Stimulated activated CD8-positive, alpha-beta memory T cell treated with anti-CD3 and anti-CD28 coated beads, Interleukin-15, amount 100 ng/mL, for 48 hours (primary cell): ENCODE data around the gene MRPL24.
"Not testable (repeated sequence)": the region's sequence is repeated elsewhere in the genome, so short reads cannot be mapped to it uniquely, and the experiment has no call there.

Experiments used
- DNase-seq, 2 donors: peaks; one replicate each; pipeline ENCODE4 v3.0.0-alpha.2; 2020; ENCODE audit warnings: low read depth in 2 of 2

Gene MRPL24

GRCh38 chr1:156760092-156760795 is 19.4 kb upstream of the MRPL24 start:
- no peak for DNase-seq

GRCh38 chr1:156757572-156758253 is 16.8 kb upstream of the MRPL24 start:
- not testable (repeated sequence) for DNase-seq

DNA sequence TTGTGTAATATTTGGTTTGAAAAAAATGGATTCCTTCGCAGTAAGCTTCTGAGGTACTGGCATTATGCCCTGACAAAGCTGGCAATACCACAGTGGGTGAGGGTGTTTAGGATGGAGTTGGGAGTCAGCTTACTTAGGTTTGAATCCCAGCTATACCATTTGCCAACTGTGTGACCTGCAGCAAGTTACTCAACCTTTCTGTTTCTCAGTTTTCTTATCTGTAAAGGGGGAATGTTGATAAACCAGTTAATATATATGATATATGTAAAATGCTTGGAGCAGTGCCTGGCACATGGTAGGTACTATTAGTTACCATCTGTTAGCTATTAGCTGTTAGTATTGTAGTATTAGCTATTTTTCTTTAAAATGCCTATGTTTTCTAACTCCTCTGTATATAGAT is 15.5 kb upstream of the MRPL24 start:
- DNase-seq: no peak

GRCh38 chr1:156755527-156755950 is 14.7 kb upstream of the MRPL24 start:
- DNase-seq: no peak

- no peak for DNase-seq
Measured at GRCh38 chr1:156754219-156754618, 13.3 kb upstream of the MRPL24 start.

DNA sequence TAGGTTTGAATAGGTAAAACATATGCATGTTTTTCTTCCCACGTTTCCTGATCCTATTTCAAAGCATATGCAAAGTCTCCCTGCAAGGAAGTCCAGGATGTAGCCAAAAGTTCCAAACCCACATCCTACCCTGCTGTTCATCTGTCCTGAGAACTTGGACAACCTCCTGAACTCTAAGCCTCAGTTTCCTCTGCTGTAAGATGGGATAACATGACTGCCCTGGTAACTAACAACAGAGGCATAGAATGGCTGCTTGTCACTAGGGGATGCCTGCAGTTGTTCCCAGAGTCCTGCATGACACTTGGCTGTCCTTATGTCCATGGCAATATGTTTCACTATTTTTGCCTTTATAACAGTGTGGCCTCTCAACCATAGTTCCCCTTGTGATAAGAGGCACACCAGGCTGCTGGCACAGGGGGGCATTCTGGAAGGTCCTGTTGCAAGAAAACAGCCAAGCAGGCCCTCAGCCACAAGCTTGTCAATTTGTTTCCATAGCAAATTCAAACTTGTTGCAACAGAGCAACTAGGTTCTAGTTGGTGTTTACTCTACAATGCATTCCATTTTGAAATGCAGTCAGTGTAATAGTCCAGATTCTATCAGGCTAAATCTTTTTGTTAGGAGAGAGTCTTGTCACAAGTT is 12.1 kb upstream of the MRPL24 start:
- DNase-seq: no peak

GRCh38 chr1:156751757-156752481 is 11.0 kb upstream of the MRPL24 start:
- DNase-seq: peak; percentile 94 to 98

GRCh38 chr1:156751451-156751756 is 10.5 kb upstream of the MRPL24 start, which contains the start of gene HDGF:
Gene HDGF (minus strand): TSS chr1:156751675. CDS start chr1:156751429, 246 bp downstream.
- no peak for DNase-seq

DNA sequence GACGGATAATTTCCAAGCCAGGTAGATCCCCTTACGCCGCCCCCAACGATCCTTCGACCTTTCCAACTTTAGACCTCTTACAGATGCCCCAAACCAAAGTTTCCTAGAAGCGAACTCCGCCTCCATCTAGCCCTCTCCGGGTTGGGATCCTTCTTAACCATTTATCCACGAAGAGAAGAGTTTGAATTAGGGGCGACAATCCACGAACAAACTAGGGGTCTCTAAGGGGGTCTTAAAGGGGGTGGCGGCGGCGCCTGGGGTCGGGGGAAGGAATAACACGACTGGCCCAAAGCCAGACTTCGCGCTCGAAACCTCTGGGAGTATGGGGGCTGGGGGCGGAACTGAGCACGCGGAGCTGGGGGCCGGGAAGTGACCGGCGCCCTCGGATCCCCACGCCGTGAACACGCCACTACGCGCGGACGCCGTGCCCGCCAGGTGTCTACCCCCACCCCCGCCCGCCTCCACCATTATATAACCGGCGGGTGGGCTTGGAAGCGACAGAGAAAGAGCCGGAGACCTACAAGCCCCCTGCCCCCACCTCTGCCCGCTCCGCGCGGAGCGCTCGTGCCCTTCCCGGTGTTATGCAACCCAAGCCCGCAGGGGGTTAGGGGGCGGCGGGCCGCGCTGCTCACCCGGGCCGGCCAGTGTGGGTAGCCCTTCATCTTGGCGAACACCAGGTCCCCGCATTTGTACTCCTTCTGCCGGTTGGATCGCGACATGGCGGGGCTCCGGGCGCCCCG is 10.0 kb upstream of the MRPL24 start:
- no peak for DNase-seq

GRCh38 chr1:156750191-156750672 is 9.3 kb upstream of the MRPL24 start:
- DNase-seq: peak in 1 of 2 donors; percentile 40

DNA sequence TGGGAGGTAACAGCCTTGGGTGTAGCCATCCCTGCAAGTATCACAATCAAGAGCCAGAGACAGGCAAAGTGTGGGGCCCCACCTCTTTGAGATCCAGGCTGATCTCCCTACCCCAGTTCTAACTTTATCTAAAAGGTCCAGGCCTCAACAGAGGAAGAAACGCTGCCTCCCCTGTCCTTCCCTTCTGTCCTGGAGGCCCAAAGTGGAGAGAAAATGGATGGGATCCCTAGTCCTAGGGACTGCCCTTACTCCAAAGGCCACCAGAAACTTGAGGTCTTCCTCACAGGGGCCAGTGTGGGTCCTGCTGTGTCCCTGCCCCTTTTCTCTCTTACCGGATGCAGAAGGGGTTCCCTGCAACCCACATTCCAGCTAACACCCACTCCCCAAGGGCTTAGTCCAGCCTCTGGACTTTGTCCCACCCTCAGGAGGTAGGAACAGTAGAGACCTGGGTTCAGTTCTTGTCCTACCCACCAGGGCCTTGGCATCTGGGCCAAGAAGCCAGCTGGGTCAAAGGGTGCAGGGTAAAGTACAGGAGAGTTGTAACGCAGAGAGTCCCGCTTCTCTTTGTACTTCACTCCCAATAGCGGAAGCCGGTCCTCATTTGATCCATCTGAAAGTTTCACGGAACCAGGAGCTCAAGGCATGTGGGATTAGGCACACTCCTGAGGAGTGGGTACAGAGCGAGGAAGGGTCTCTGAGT is 8.7 kb upstream of the MRPL24 start:
- DNase-seq: no peak

DNA sequence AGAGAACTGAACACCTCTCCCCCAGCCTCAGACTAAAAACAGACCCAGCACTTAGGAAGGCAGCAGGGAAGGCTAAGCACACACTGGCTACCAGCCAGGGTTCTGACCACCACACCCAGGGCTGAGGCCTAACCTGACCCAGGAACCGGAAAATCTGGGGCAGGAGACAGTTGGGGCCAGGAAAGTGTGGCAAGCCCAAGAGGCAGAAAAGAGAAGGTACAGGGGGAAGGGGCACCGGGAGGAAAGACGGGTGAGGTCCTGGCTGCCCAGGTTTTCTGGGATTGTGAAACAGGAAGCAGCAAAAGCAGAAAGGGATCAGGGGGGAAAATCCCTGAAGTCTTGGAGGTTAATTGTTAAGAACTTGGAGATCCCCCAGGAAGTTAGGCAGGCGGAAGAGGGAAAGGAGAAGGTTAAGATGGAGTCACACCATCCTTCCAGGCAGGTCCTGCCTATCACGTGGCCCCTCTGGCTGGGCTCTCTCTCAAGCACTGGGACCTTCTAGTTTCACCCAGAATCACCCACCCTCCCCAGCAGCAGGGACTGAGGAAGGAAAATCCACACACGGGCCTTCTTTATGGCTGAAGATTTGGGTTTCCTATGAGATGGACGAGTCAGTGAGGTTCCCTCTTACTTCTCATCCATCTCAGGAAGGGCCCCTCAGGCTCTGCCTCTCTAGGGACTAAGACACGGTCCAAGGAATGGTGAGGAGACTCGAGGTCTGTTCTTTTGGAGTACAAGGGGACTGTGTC is 8.0 kb upstream of the MRPL24 start:
- no peak for DNase-seq

DNA sequence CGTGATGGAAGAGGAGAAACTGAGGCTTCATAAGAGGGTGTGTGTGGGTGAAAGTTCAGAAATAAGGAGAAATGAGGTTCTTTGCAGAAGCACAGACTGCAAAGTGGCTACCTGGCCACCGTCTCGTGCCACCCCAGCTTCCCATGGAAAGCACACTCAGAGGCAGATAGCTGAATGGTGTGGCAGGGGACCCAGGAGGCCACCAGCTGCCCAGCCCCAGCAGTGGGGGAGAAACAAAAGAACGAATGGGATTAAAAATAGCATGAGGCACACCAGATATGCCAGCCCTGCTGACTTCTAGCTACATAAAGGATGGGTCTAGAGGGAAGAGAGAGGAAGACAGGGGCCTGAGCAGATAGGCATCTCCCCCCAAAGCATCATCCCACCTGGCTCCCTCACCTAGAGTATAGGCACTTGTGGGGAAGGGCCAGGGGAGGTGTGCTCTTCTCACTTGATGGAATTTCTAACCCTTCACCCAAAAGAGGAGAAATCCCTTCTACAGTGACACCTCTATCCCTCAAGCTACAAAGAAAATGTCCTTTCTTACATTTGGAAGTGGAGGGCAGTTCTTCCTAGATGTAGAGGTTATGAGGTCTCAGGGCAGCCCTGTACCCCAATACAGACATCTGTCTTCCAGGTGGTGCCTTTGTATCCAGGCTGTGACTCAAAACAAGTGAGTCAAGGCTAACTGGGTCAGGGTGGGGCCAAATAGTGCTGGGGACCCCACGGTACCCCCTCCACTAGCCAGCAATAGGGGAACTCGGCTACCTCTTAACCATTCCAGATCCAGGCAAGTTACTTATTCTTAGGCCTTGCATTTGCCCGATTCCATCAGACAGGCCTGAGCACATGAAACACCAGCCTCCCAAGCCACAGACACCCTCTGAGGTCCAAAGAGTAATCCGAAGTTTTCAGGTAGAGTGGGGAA is 7.1 kb upstream of the MRPL24 start:
- no peak for DNase-seq

GRCh38 chr1:156746728-156747631 is 6.1 kb upstream of the MRPL24 start:
- DNase-seq: peak in 1 of 2 donors; percentile 50

GRCh38 chr1:156746406-156746727 is 5.5 kb upstream of the MRPL24 start:
- DNase-seq: no peak

DNA sequence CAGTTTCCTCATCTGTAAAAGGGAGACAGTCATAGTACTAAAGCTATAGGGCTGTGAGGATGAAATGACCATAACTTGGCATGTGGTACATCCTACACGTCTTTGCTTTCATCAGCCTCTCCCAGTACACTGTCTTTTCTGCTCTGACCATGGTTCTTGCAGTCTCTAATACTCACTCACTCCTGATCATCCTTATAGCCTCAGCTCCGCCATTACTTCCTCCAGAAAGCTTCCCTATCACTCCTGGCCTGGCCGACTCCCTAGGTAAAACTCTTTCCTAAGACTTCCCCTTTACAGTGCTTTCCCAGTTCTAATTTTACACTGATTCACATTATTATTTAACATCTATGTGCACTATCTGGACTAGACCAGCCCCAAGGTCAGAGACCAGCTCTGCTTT is 5.0 kb upstream of the MRPL24 start:
- no peak for DNase-seq

DNA sequence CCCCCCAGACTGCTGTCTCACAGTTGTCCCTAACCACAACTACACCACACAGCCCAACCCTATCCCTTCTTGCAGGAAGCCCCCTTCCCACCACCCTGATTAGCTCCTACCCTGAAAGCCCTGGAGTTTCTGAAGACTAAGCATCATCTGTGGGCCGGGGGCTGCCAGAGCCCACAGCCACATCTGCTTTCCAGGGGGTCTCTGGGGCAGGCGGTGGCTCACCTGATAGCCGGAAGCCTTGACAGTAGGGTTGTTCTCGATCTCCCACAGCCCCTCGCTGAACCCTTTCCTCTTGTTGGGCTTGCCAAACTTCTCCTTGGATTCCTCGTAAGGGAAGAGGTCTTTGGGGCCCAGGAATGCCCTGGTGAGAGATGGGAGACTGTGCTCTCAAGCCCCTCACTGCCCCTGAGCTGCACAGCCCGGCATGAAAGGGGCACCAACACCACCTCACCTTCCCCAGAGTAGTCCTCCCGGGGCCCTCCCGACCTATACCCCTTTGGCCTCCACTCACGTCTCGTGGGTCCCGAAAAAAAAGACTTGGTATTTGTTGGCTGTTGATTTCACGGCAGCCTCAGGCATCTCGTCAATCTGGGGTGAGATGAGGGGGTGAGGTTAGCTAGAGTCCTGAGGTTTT is 4.0 kb upstream of the MRPL24 start:
- DNase-seq: no peak

- DNase-seq: no peak
Measured at GRCh38 chr1:156744344-156744743, 3.5 kb upstream of the MRPL24 start.
